IPS-15b (cell line): ENCODE measurements around the gene NCOA1.

ENCODE experiments used
- H3K27me3 ChIP-seq: one replicate; pipeline ENCODE4 v1.6.1; 2013; ENCODE audit warnings: low read length; ENCODE audit not compliant: control insufficient read depth, insufficient read depth
- H3K36me3 ChIP-seq: one replicate; pipeline ENCODE4 v1.6.1; 2013; ENCODE audit warnings: low read length; ENCODE audit not compliant: control insufficient read depth, insufficient read depth
- H3K4me1 ChIP-seq: one replicate; pipeline ENCODE4 v1.6.1; 2013; ENCODE audit warnings: mild to moderate bottlenecking, low read length; ENCODE audit not compliant: control insufficient read depth, insufficient read depth
- H3K4me3 ChIP-seq: one replicate; pipeline ENCODE4 v1.5.1; 2013; ENCODE audit warnings: low read depth, low read length
- H3K9ac ChIP-seq: one replicate; pipeline ENCODE4 v1.6.1; 2013; ENCODE audit warnings: low read depth, mild to moderate bottlenecking, low read length
- H3K9me3 ChIP-seq: one replicate; pipeline ENCODE4 v1.6.1; 2013; ENCODE audit warnings: mild to moderate bottlenecking, low read length; ENCODE audit not compliant: control insufficient read depth, insufficient read depth

Gene NCOA1

DNA sequence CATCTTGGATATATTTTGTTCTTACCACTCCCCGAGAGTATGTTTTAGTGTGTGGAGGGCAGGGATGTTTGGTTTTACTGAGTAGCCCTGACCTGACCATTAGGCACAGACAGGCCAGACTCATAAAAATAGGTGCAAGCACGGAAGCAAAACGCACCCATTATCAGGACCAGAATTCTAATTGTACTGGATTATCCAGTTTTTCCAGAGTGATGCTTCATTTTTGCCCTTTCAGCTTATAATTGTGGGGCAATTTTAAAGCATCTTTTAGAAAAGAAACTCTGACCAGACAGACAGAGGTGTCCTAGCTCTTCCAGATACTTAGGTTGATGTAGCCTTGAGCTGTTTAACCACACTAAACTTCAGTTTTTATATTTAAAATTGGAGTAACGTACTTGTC is 4.4 kb downstream of the NCOA1 start:
- no peaks in the 10 kb centered on the region for H3K36me3 ChIP-seq
- peaks cover 4% of the 10 kb centered on the region for H3K4me1 ChIP-seq
- H3K27me3 ChIP-seq, result peaks cover 22% of the 10 kb centered on the region
- H3K9ac ChIP-seq, result no peak overlapping the region
- no peak overlapping the region for H3K4me3 ChIP-seq
- no peaks in the 10 kb centered on the region for H3K9me3 ChIP-seq

DNA sequence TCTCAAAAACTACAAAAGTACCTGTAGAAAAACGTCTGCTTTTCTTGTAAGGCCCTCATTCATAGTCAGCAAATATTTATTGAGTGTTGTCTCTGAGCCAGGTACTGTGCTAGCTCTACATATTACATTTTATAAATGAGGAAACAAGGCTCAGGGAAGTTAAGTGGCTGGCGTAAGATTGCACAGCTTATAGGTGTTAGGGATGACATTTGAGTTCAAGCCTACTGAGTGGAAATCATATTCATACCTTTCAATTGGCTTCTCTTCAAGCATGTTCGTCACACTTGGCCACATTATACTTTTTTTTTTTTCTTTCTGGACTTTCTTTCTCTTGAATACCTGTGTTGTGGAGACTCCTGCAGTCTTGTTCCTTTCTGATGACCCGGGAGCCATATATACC is 5.9 kb downstream of the NCOA1 start:
- Histone ChIP-seq H3K9ac (no peak overlapping the region), H3K36me3 (no peaks in the 10 kb centered on the region), H3K9me3 (no peaks in the 10 kb centered on the region), H3K4me3 (no peak overlapping the region), H3K4me1 (peaks cover 4% of the 10 kb centered on the region), H3K27me3 (peaks cover 22% of the 10 kb centered on the region)

DNA sequence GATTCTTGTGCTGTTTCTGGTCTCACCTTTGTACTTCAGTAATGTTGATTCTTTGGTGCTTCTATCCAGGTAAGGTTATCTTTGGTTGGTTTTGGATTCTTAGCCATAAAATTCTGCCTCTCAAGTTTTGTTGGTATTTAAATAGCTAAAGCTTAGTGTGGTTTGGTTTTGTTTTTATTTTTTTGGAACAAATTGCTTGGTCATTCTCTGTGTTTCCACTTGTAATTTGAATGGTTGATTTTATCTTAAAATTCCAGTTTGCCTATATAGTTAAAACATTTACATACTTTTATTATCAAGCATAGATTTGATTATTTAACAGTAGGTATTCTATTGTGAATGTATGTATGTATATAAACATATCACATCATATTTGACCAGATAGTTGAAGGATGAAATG is 6.6 kb downstream of the NCOA1 start:
- no peaks in the 10 kb centered on the region for H3K36me3 ChIP-seq
- peaks cover 15% of the 10 kb centered on the region for H3K27me3 ChIP-seq
- H3K9me3 ChIP-seq, result no peaks in the 10 kb centered on the region
- H3K9ac ChIP-seq, result no peak overlapping the region
- H3K4me3 ChIP-seq, result no peak overlapping the region
- peaks cover under 1% of the 10 kb centered on the region for H3K4me1 ChIP-seq

DNA sequence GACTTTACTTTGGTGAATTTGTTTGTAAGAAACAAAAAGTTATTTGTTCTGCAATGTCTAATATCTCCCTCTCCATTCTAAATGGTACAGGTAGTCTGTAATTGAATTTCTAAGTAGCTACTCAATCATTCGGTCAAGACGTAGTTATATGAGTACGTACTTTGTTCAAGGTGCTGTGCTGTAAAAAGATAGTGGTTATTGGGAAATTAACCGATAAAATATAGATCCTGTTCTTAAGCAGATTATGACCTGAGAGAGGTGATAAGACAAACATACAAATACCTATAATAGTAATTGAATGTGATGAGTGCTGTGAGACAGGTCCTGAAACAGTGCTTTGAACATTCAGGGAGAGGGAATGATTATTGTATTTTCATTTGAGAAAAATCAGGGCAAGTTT is 7.1 kb downstream of the NCOA1 start:
- Histone ChIP-seq H3K9ac (no peak overlapping the region), H3K36me3 (no peaks in the 10 kb centered on the region), H3K4me3 (no peak overlapping the region), H3K9me3 (no peaks in the 10 kb centered on the region), H3K4me1 (no peaks in the 10 kb centered on the region), H3K27me3 (peaks cover 11% of the 10 kb centered on the region)

DNA sequence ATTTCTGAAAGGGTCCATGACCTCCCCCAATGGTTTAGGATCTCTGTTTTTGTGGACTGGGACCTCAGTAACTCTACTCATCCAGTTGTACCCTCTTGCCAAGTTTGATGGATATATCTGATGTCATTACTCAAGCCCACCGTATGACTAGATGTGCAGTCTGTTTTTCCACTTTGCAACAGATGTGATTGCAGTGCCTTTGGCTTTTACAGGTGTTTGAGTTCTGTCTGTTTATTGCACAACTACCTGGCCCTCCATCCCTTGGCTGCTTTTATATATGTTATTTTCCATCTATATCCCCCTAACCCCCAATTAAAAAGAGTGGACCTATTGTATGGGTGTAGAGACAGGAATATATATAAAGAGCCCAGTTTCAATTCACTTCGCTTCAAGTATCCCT is 10.8 kb downstream of the NCOA1 start:
- no peak overlapping the region for H3K9ac ChIP-seq
- H3K36me3 ChIP-seq, result no peaks in the 10 kb centered on the region
- H3K9me3 ChIP-seq, result no peaks in the 10 kb centered on the region
- H3K4me3 ChIP-seq, result no peak overlapping the region
- H3K27me3 ChIP-seq, result no peaks in the 10 kb centered on the region
- H3K4me1 ChIP-seq, result no peaks in the 10 kb centered on the region

DNA sequence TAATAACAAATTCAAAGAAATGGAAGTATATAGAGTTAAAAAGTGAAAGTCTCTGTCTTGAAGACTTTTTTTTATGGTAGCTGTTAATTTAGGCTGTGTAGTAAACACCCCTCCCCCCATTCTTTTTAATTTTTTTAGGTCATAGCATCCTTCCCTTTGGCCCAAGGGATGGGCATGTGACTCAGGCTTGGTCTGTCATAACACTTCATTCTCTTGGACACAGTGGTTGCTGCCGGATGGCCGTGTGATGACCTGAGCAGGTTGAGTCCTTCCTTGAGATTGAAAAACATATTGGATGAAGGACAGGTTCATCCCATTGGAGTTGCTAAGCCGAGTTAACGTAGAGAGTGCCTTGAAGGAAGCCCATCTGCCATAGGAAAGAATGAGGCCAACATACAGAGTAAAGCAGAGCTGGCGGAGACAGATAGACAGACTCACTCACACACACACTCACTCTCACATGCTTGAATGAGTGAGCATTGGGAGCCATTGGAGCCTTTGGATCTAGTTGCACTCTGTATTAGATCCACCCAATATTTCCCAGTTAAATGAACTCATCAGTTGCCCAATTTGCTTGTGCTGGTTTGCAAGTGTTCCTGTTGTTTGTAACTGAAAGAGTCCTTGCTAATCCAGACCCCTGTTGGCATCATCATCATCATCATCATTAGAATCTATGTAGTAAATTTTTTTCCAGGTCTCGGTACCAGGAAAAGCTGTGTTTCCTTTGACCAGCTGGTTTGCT is 14.7 kb downstream of the NCOA1 start:
- Histone ChIP-seq H3K4me1 (no peaks in the 10 kb centered on the region), H3K9me3 (no peaks in the 10 kb centered on the region), H3K27me3 (no peaks in the 10 kb centered on the region), H3K9ac (no peak overlapping the region), H3K4me3 (no peak overlapping the region), H3K36me3 (no peaks in the 10 kb centered on the region)

DNA sequence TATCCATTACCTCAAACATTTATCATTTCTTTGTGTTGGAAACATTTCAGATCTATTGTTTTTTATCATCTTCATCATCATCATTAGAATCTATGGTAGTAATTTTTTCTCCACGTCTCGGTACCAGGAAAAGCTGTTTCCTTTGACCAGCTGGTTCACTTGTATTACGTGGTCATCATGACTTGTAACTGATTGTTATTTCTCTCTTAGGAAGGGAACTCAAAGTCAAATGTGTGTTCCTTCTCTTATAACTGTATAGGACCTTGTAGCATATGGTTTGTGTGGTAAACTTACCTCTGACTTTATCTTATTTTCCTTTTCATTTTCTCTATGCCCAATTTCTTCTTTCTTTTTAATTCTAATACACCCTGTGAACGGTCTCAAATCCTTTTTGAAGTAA is 16.5 kb downstream of the NCOA1 start:
- H3K9me3 ChIP-seq, result no peaks in the 10 kb centered on the region
- H3K9ac ChIP-seq, result no peak overlapping the region
- H3K27me3 ChIP-seq, result no peaks in the 10 kb centered on the region
- H3K4me1 ChIP-seq, result no peaks in the 10 kb centered on the region
- H3K4me3 ChIP-seq, result no peak overlapping the region
- no peaks in the 10 kb centered on the region for H3K36me3 ChIP-seq

DNA sequence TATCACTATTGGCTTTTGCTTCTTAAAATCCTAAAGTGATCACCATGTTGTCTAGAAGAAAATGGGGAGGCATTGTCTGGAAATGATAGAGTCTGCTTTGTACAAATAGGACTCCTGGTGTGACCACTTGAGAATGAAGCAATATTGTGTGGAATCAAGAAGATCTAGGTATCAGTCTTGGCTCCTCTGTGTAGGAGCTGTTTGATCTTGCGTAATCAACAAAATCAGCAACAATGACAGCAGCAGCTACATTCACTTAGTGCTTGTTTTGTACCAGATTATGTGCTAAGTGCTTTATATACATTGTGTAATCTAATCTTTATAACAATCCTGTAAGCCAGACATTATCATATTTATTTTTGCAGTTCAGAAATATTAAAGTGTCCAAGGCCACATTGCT is 17.8 kb downstream of the NCOA1 start:
- H3K36me3 ChIP-seq, result no peaks in the 10 kb centered on the region
- H3K4me1 ChIP-seq, result no peaks in the 10 kb centered on the region
- no peak overlapping the region for H3K4me3 ChIP-seq
- no peak overlapping the region for H3K9ac ChIP-seq
- H3K9me3 ChIP-seq, result no peaks in the 10 kb centered on the region
- H3K27me3 ChIP-seq, result no peaks in the 10 kb centered on the region

DNA sequence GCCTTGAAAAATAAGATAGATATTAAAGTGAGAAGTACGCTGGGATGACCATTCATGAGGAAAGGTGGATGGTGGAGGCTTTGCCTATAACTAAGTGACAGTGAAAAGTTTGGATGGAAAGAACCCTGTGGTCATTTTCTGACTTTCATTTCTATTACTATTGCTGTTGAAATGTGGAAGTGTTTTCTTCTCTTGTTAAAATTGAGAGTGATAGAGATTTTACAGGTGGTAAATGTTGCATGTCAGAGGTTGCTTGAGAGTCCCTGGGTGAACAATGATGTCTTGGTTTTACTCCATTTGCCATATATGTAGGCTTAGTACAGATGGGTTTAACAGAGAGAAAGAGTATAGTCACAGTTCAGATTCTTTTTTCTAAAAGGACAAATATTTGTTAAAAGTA is 18.4 kb downstream of the NCOA1 start:
- Histone ChIP-seq H3K4me3 (no peak overlapping the region), H3K36me3 (no peaks in the 10 kb centered on the region), H3K9me3 (no peaks in the 10 kb centered on the region), H3K27me3 (no peaks in the 10 kb centered on the region), H3K4me1 (no peaks in the 10 kb centered on the region), H3K9ac (no peak overlapping the region)

DNA sequence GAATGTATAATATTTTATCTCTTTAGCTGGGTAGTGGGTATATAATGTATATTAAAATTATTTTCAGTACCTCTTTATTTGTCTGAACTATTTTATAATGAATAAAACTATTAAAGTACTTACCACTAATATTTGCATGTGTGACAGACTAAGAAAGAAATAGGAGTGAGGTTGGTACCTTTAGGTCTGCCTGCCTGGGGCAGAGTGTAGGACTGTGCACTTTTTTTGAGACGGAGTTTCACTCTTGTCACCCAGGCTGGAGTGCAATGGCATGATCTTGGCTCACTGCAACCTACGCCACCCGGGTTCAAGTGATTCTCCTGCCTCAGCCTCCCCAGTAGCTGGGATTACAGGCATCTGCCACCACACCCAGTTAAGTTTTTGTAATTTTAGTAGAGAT is 18.8 kb downstream of the NCOA1 start:
- no peak overlapping the region for H3K4me3 ChIP-seq
- H3K27me3 ChIP-seq, result no peaks in the 10 kb centered on the region
- H3K4me1 ChIP-seq, result no peaks in the 10 kb centered on the region
- no peak overlapping the region for H3K9ac ChIP-seq
- no peaks in the 10 kb centered on the region for H3K36me3 ChIP-seq
- H3K9me3 ChIP-seq, result no peaks in the 10 kb centered on the region

DNA sequence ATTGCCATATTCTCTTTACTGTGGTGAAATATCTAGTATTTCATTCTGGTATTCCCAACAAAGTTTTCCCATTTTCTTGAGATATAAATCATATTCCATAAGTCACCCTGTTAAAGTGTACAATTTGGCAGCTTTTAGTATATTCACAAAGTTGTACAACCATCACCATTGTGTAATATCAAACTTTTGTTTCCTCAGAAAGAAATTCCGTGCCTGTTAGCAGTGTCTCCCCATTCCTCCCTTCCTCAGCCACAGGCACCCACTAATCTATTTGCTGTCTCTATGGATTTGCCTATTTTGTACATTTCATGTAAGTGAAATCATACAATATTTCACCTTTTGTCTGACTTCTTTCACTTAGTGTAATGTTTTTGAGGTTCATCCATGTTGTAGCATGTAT is 19.7 kb downstream of the NCOA1 start:
- H3K4me3 ChIP-seq, result no peak overlapping the region
- H3K9me3 ChIP-seq, result no peaks in the 10 kb centered on the region
- no peaks in the 10 kb centered on the region for H3K27me3 ChIP-seq
- no peak overlapping the region for H3K9ac ChIP-seq
- no peaks in the 10 kb centered on the region for H3K4me1 ChIP-seq
- no peaks in the 10 kb centered on the region for H3K36me3 ChIP-seq

DNA sequence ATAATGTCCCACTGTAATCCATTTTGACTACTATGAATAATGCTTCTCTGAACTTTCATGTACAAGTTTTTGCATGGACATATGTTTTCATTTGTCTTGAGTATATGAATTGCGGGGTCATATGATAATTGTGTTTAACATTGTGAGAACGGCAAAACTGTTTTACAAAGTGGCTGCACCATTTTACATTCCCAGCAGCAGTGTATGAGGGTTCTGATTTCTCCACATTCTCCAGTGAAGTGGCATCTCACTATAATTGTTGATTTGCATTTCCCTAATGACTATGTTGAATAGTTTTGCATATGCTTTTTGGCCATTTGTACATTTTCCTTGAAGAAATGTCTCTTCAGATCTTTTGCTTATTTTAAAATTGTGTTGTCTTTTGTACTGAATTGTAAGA is 20.1 kb downstream of the NCOA1 start:
- Histone ChIP-seq H3K9me3 (no peaks in the 10 kb centered on the region), H3K4me1 (no peaks in the 10 kb centered on the region), H3K27me3 (no peaks in the 10 kb centered on the region), H3K9ac (no peak overlapping the region), H3K36me3 (no peaks in the 10 kb centered on the region), H3K4me3 (no peak overlapping the region)
